ENCODE data around the gene MYL1.

The MYL1 gene

DNA sequence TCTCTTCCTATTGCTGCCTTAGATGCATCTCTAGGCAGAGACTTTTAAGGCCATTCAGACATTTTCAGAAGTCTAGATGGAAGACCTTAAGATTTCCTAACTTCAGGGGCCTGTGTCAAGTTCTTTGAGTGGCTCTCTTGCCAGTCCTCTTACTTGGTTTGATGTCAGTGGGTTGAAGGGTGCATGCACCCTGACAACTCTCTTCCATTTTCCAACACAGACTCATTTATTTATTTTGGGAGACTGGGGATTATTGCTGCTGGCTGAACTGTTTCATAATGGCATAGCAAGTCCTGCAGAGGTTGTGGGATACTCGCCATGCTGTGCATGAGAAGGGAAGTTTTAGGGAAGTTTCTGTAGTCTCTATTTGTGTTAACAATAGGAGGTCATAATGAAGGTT is 50.7 kb downstream of the MYL1 start:
- no peak for DNase-seq

DNA sequence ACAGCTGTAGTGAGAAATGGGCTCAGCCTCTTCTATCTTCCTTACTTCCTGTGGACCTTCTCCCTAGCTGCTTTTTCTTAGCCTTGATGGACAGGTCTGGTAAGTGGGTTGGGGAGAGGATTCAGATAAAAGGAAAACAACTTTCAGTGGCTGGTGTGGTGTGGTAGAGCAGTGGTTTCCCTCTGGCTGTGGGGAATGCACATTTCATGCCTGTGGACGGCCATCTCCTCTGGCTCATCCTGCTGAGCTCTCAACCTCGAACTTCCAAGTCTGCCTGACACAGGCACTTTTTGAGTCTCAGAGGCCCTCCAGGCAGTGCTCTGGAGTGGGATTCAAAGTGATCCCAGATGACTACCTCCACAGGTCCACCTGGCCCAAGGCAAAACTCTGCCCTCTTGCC is 51.1 kb downstream of the MYL1 start:
- DNase-seq, result no peak

DNA sequence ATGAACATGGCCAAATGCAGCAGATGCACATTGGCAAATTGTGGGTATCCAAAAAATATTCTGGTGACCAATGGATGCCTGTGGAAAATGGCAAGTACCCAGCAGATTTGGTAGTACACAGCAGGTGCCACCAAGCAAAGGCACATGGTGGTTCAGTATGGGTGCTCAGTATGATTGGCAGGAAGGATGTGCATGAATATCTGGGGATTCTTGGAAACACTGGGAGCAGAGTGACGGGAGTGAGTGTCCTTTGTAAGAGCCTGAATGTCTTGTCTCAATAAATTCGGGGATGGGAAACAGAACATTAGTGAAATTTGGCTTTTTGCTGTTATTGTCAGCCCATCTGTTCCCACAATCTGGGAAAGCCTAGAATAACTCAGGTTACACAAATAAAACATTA is 52.9 kb downstream of the MYL1 start:
- DNase-seq, result no peak

DNA sequence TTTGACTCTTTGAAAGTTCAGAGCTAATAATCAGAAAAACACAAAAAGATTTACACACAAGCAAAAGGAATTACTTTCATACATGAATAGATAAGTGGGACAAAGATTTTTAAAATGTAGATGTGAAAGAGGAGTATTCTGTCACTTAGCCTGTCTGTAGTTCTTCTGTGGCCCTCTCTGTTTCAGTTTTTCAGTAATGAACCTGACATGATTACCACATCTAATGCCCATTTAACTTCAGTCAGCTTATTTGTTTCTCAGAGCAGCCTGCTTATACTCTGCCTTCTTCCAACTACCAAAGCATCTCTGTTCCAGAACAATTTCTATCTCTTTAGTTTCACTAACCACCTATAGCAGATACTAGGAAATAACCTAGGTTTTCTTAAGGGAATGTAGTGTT is 55.3 kb downstream of the MYL1 start:
- DNase-seq, result no peak

DNA sequence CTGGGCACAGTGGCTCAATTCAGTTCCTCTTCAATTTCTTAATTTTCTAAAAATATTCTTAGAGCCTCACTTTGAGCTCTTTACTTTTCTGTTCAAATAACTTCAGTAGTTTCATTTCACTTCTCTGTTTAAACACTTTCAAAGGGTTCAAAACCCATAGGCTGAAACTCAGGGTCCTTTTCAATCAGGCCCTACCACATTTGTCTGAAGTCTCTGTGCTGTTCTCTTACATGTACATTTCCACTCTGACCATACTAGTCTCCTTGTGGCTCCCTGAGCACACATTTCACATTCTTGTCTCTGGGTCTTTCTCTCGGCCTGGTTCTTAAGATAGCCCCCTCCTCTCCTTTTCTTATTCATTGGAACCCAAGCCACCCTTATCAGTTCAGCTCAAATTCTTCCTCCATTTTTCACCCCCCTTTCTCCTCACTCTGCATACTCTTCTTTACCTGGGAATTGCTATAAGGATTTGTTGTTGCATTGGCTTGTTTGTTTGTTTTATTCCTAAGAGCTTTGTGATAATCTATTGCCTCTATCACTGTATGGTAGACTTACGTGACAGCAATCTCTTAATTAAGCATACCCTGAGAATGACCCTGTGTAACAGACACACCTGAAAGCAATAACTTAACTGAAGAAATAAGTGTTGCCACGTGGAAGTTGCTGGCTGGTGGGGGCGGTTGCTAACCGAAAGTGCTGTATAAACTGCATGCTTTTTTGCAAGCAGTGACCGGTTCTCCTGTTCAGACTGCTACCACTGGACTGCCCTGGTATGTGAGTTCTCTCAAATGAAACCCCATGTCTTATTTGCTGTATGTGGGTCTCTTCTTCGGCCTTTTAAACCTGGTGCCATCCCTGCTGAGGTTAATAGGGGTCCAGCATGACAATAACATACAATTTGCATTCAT is 62.0 kb downstream of the MYL1 start:
- no peak for DNase-seq

DNA sequence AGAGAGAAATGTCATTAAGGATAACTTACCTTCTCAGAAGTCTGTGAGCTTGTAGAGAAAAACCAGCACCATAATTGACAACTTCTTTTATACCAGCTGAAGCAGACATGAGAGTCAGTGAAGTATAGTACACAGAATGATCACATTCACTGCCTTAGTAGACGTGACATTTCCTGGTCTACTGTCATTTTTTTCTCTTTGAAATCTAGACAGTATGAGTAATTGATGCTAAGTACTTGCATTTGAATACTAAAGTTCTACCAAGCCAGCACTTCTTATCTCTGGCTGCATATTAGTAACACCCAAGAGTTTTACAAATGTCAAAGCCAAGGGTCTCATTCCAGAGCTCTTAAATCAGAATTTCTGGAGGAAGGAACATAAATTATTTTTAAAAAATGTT is 64.4 kb downstream of the MYL1 start:
- no peak for DNase-seq
